IMR-90 (cell line): ENCODE results near the gene MANSC4. TPM values are rescaled to one million over a fixed set of nuclear protein-coding genes. Genes with fewer than 3 reads are reported as not detected.

Experiments used
- ATAC-seq: fragments of 200-7000 bp; cut with Tn5 transposase; 2 replicates; pipeline ENCODE4 v1.9.1; 2020; ENCODE audit warnings: low read depth, mild to moderate bottlenecking, moderate library complexity
- BruUV-seq: library from RNA; stranded (reverse); fragments of 400-500 nt; replicated peaks from 2 replicates; lab custom pipeline; 2021; lab: Mats Ljungman, UMichigan
- CTCF ChIA-PET: fragments of 300-600 bp; formaldehyde crosslinking; extraction: SDS; loops from one replicate; lab custom pipeline; 2021; ENCODE audit warnings: antibody characterized with exemption; lab: Yijun Ruan, JAX
- POLR2A ChIA-PET: fragments of 300-600 bp; sonication (Branson Sonifier 250); formaldehyde crosslinking; loops from one replicate; lab custom pipeline; 2022; ENCODE audit warnings: antibody characterized with exemption; ENCODE audit not compliant: unreplicated experiment; lab: Charles Lee
- DNase-seq: peaks from one replicate; pipeline ENCODE4 v3.0.0; 2013
- H2AFZ ChIP-seq: replicated peaks from 2 replicates; pipeline ENCODE3; 2013; ENCODE audit warnings: low read length, mild to moderate bottlenecking; ENCODE audit not compliant: poor library complexity
- H2AK5ac ChIP-seq: 2 replicates; pipeline ENCODE4 v1.6.1; 2013; ENCODE audit warnings: low read depth, low read length, inconsistent platforms
- H2AK9ac ChIP-seq: replicated peaks from 2 replicates; pipeline ENCODE3; 2013; ENCODE audit warnings: mild to moderate bottlenecking, low read depth, low read length, moderate library complexity; ENCODE audit not compliant: poor library complexity
- H2BK120ac ChIP-seq: 2 replicates; pipeline ENCODE4 v1.6.1; 2013; ENCODE audit warnings: low read depth, low read length, inconsistent platforms
- H2BK15ac ChIP-seq: 3 replicates; pipeline ENCODE4 v1.6.1; 2013; ENCODE audit warnings: low read depth, low read length, inconsistent platforms
- H2BK20ac ChIP-seq: 2 replicates; pipeline ENCODE4 v1.6.1; 2013; ENCODE audit warnings: low read depth, mild to moderate bottlenecking, inconsistent platforms, low read length, moderate library complexity
- H2BK5ac ChIP-seq: 2 replicates; pipeline ENCODE4 v1.6.1; 2013; ENCODE audit warnings: mild to moderate bottlenecking, low read depth, low read length, inconsistent platforms; ENCODE audit not compliant: poor library complexity, severe bottlenecking
- H3K14ac ChIP-seq: replicated peaks from 2 replicates; pipeline ENCODE4 v1.6.1; 2013; ENCODE audit warnings: low read depth, low read length, inconsistent platforms
- H3K18ac ChIP-seq: 2 replicates; pipeline ENCODE4 v1.6.1; 2013; ENCODE audit warnings: low read depth, low read length, control low read depth
- H3K23ac ChIP-seq: 2 replicates; pipeline ENCODE4 v1.6.1; 2013; ENCODE audit warnings: low read depth, low read length, inconsistent platforms
- H3K27ac ChIP-seq: 2 replicates; pipeline ENCODE4 v1.5.1; 2013; ENCODE audit warnings: mild to moderate bottlenecking, control low read depth, low read length; ENCODE audit not compliant: insufficient read depth
- H3K27me3 ChIP-seq: 2 replicates; pipeline ENCODE4 v1.6.1; 2013; ENCODE audit warnings: low read length; ENCODE audit not compliant: control insufficient read depth, insufficient read depth
- H3K36me3 ChIP-seq: 2 replicates; pipeline ENCODE4 v1.6.1; 2013; ENCODE audit warnings: low read length, mixed read lengths; ENCODE audit not compliant: control insufficient read depth, insufficient read depth
- H3K4ac ChIP-seq: 2 replicates; pipeline ENCODE4 v1.6.1; 2013; ENCODE audit warnings: low read depth, low read length, inconsistent platforms
- H3K4me1 ChIP-seq: 2 replicates; pipeline ENCODE4 v1.6.1; 2013; ENCODE audit warnings: low read length, mixed read lengths; ENCODE audit not compliant: control insufficient read depth, insufficient read depth
- H3K4me2 ChIP-seq: 2 replicates; pipeline ENCODE4 v1.6.1; 2013; ENCODE audit warnings: low read depth, mild to moderate bottlenecking, control low read depth, low read length, moderate library complexity
- H3K4me3 ChIP-seq: 2 replicates; pipeline ENCODE4 v1.5.1; 2013; ENCODE audit warnings: low read depth, mild to moderate bottlenecking, control low read depth, low read length, moderate library complexity; ENCODE audit not compliant: insufficient read depth
- H3K56ac ChIP-seq: 2 replicates; pipeline ENCODE4 v1.6.1; 2013; ENCODE audit warnings: low read length, inconsistent platforms; ENCODE audit not compliant: insufficient read depth; ENCODE audit errors: extremely low read depth
- H3K79me1 ChIP-seq, 2 experiments: 2 replicates each; pipeline ENCODE4 v1.6.1; 2013; ENCODE audit warnings: low read length in 2 of 2, inconsistent platforms in 1 of 2, low read depth in 1 of 2
- H3K9ac ChIP-seq: 2 replicates; pipeline ENCODE4 v1.6.1; 2013; ENCODE audit warnings: low read depth, low read length, control low read depth
- H3K9me1 ChIP-seq: 2 replicates; pipeline ENCODE4 v1.6.1; 2013; ENCODE audit warnings: low read length, inconsistent platforms; ENCODE audit not compliant: insufficient read depth
- H3K9me3 ChIP-seq: 2 replicates; pipeline ENCODE4 v1.6.1; 2013; ENCODE audit warnings: low read length; ENCODE audit not compliant: control insufficient read depth, insufficient read depth
- H4K20me1 ChIP-seq: 2 replicates; pipeline ENCODE4 v1.6.1; 2013; ENCODE audit warnings: low read length, inconsistent platforms; ENCODE audit not compliant: insufficient read depth
- H4K5ac ChIP-seq: 2 replicates; pipeline ENCODE4 v1.6.1; 2013; ENCODE audit warnings: mild to moderate bottlenecking, low read depth, low read length, control low read depth
- H4K8ac ChIP-seq, 2 experiments: 2 replicates each; pipeline ENCODE4 v1.6.1; 2013; ENCODE audit warnings: low read depth in 2 of 2, low read length in 2 of 2, control low read depth in 1 of 2, inconsistent platforms in 1 of 2
- H4K91ac ChIP-seq: 2 replicates; pipeline ENCODE4 v1.6.1; 2013; ENCODE audit warnings: low read depth, low read length, inconsistent platforms; ENCODE audit not compliant: insufficient read depth
- ELK1 ChIP-seq: fragments of 150-350 bp; IDR thresholded peaks from 2 replicates; pipeline ENCODE4 v1.6.1; 2016; ENCODE audit warnings: low read depth, mild to moderate bottlenecking, low read length, moderate library complexity, borderline replicate concordance
- NFE2L2 ChIP-seq: fragments of 150-350 bp; IDR thresholded peaks from 2 replicates; pipeline ENCODE4 v1.6.1; 2016; ENCODE audit warnings: low read depth, mild to moderate bottlenecking, low read length
- WGBS, 2 experiments: methylation state at CpG; one replicate each; pipeline versions ENCODE4 v1.1.5 to v1.1.7; 2013; ENCODE audit warnings: missing lambda C conversion rate in 2 of 2; ENCODE audit not compliant: insufficient read length in 1 of 2; ENCODE audit errors: extremely low coverage in 2 of 2; 5-methylcytosine and 5-hydroxymethylcytosine counted together
- dilution Hi-C: fragments of 300-500 bp; cut with HindIII; formaldehyde crosslinking; loops from one replicate; pipeline ENCODE4 v1.14.3; 2018; ENCODE audit warnings: low sequenced_read_pairs; ENCODE audit not compliant: unreplicated experiment
- in situ Hi-C: fragments of 300-500 bp; cut with MboI; formaldehyde crosslinking; loops from 3 replicates; pipeline ENCODE4 v1.14.3; 2019; ENCODE audit warnings: low sequenced_read_pairs, inconsistent platforms, mixed read lengths
- intact Hi-C: fragments of 100-400 bp; cut with micrococcal nuclease; formaldehyde crosslinking; loops from 2 replicates; pipeline ENCODE4 v1.10.0; 2022
- polyA plus RNA-seq, 3 experiments: library from polyadenylated mRNA; depleted of rRNA; stranded (reverse); fragments of >200 nt; gene quantifications; 2 replicates each; pipeline ENCODE4 v1.2.3, GENCODE V29; 2012; ENCODE audit warnings: low replicate concordance in 1 of 3
- total RNA-seq: library from RNA; depleted of rRNA; stranded (reverse); fragments of >200 nt; gene quantifications from 2 replicates; pipeline ENCODE4 v1.2.3, GENCODE V29; 2012

Gene MANSC4
- total and polyA plus RNA-seq, 2 of the 4 experiments (the other 2 are of a cell fraction): not detected

GRCh38 chr12:27754795-27755194, 25.2 kb downstream of the MANSC4 start:
- CTCF ChIA-PET: interaction anchor here (0.8 to 1.4 kb wide), 2 partner anchors 15 to 186 kb away, joined by 3 read pairs; no protein-coding TSS in a partner anchor
- no peak overlapping the region for H2AK5ac ChIP-seq
- intact Hi-C loops: no loop called here

More at GRCh38 chr12:27754795-27755194, 25.2 kb downstream of the MANSC4 start:
- Histone ChIP-seq H3K4me3 (no peak overlapping the region), H2BK15ac (no peak overlapping the region), H3K9ac (no peak overlapping the region), H2BK20ac (no peak overlapping the region), H4K91ac (no peak overlapping the region), H4K5ac (no peak overlapping the region), H2BK5ac (no peak overlapping the region), H3K14ac (no peak overlapping the region), H3K9me1 (peaks cover 8% of the 10 kb centered on the region; the same call in 1 of the 2 replicates), H3K4ac (no peak overlapping the region), H3K9me3 (no peaks in the 10 kb centered on the region), H3K36me3 (peaks cover 12% of the 10 kb centered on the region), H3K23ac (no peak overlapping the region), H3K27me3 (no peaks in the 10 kb centered on the region), H3K18ac (no peak overlapping the region), H3K79me1 (peaks cover 15 to 27% of the 10 kb centered on the region in 2 experiments), H3K27ac (no peak overlapping the region), H3K4me2 (no peak overlapping the region), H2AFZ (no peak overlapping the region), H2AK9ac (no peak overlapping the region), H2BK120ac (no peak overlapping the region), H4K20me1 (no peaks in the 10 kb centered on the region; the same call in 1 of the 2 replicates), H3K4me1 (no peaks in the 10 kb centered on the region; the same call in 1 of the 2 replicates), H3K56ac (no peak overlapping the region), H4K8ac (no peak overlapping the region)
- WGBS, 2 experiments: no CpG with 5 or more reads among the region's 3 CpGs
- ATAC-seq (no peak), DNase-seq (no peak)
- no TSS peak for BruUV-seq
- in situ Hi-C loops: no loop called here
- TF ChIP-seq NFE2L2 (no peak), ELK1 (no peak)
- dilution Hi-C loops: no loop called here
- POLR2A ChIA-PET: no interaction called here
